ENCODE measurements around the gene P2RY12.

The P2RY12 gene

DNA sequence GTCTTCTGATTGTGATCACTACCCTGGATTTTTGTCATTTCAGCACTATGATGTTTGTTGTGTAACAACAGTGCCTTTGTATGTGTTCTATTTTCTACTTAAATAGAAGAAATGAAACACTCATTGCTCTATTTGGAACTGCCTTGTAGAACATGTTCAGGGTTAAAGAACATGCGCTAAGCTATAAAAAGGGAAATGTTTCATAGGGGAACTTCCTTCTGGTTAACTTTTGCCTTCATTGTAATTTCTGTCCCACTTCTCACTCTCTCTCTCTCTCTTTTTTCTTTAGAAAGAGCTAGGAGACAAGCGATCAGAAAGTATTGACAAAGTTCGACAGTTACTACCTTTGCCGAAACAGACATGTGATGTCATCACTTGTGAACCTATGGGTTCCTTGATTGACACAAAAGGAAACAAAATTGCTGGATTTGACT is at the start of gene P2RY12:
Gene P2RY12, minus strand, starts transcription at position 13 of the 434 bp plus-strand sequence. CDS start 45,908 bp downstream, outside the sequence.
- no peak for DNase-seq (ENCODE audit: low read depth in 2 of 2)

DNA sequence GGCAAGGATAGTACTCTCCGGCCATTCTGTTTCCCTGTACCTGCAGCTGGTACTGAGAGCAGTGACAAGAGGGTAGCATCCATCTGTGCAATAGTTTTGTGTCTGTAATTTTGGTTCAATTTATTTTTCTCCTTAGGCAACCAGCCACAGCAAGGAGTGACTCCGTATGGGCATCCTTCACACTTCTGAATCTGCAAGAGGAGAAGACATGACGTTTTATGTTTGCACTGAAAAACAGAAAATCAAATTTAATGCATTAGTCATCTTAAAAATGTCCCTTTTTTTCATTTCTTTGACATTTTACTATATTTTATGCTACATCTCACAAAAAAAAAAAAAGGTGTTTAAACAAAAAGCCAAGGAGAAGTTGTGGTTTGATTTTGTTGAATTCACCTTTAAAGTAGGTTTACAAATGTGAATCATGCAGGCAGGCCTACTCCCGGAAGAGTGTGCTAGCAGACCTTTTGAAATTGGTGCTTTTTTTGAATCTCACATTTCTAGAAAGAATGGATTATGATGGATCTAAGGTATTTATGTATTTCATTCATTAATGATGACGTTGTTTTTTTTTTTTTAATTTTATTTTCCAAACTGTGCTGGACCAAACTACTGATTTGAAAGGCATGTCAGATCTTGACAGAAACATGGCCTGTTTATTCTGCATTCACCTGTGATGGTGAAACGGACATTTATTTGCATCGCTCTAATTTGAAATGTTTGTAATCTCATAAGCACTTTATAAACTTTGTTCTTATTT is 48.2 kb upstream of the P2RY12 start:
- no peak for DNase-seq (ENCODE audit: low read depth in 2 of 2)

DNA sequence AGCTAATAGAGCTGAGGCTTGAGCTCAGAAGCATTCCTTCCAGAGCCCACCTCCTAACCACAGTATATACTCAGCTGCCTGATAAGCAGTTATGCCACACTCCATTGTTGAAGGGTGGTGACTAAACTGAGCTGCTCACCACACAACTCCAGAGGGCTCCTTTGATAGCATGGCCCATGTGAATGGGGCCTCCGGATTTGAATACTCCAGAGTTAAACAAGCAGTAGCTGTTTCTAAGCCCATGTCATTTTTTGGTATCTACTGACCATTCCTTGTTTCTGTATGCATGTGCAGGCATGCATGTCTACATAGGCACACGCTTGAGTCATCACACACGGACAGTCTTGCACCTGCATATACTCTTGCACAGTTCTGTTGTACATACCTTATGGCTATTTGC is 47.4 kb upstream of the P2RY12 start:
- DNase-seq (ENCODE audit: low read depth in 2 of 2), result no peak

DNA sequence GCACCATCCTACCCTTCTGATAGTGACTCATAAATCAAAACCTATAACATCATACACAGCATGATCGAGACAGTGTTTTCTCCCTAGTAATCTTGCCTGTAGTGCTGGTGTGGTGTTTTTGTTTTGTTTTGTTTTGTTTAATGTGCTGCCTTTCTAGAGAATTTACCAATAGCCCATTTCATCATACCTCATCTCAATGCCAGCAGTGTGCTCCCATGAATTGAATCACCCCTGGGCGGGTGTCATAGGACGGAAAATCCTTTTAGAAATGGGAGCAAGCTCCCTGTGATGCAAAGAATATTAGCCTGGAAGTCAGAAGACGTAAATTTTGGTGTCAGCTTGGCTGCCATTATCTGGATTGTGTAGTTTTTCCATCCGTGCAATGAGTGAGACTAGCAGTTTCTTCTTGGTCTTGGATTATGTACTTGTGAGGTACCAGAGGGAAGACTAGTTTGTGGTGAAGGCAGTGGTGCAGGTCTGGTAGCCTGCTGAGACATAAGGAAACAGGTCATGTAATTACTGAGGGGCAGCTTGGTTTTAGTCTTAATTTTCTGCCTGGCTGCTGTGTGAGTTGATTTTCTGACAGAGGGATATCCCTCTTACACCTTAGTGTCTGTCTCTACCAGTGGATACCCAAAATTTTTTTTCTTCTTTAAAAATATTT is 46.4 kb upstream of the P2RY12 start:
- no peak for DNase-seq (ENCODE audit: low read depth in 2 of 2)

DNA sequence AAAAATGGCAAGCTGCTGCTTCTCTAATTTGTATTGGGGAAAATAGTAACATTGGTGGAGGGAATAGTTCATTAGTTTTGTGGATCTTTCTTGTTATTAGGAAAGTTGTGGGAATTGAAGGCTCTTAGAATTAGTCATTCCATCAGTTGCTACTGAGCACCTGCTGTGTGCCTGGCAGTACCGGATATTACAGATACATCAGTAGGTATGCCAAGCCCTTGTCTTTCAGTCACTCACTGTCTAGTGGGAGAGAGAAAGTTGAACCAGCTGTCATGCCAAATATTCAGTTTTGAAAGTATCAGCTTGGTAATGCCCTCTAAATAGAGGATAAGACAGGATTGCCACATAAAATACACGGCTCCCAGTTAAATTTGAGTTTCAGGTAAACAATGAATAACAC is 43.8 kb upstream of the P2RY12 start:
- DNase-seq (ENCODE audit: low read depth in 2 of 2), result no peak

DNA sequence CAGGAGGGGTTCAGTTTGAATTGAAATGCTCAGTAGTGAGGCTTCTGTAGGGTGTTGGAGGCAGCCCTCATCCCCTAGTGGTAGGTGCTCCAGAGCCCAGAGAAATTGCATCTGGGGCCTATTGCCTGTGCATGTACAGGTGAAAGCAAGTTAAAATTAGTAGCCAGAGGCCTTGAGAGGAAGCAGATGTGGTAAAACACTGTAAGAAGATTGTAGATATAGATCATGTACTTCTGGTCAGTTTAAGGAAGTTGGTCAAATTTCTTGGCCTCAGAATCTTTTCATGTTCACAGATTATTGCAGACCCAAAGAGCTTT is 41.7 kb upstream of the P2RY12 start:
- DNase-seq (ENCODE audit: low read depth in 2 of 2), result no peak

DNA sequence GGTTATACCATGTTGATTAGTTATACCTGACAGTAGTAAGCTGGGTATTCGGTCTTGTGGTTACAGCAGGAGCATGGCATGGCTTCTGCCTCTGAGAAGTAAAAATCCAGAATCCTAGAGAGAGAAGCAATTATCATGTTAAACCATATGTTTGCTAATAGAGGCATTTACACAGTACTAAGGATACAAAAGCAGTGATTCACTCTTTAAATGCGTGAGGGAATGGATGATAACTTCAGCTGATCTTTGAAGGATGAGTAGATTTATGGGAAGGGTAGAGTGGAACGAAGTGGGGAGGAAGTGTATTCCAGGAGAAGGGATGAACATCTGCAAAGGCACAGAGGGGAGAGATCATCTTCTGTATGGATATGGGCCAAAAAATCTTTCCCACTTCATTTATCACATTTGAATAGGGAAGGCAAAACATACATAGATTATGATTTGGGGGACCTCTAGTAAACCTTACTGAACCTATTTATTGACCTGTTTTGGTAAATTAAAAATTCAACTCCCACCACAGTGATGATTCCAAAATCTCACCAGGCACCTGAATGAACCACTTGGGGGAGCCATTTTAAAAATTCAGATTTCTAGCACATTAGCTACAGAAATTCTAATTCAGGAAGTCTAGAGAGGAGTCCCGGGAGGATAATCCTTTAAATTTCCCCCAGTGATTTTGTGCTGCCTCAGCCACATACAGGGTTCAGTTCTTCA is 41.2 kb upstream of the P2RY12 start:
- DNase-seq (ENCODE audit: low read depth in 2 of 2), result no peak

DNA sequence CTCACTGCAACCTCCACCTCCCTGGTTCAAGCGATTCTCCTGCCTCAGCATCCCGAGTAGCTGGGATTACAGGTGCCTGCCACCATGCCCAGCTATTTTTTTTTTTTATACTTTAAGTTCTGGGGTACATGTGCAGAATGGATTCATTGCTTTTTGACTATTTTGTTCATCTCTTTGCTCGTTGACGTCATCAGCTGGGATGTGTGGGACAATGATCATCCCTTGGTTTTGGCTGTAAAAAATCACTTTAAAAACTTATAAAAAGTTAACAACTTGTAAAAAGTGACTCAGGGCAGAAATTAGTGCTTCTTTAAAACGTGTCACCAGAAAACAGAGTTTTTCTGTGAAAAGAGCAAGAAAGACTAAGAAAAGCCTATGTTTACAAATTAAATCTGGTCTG is 38.5 kb upstream of the P2RY12 start:
- no peak for DNase-seq (ENCODE audit: low read depth in 2 of 2)

DNA sequence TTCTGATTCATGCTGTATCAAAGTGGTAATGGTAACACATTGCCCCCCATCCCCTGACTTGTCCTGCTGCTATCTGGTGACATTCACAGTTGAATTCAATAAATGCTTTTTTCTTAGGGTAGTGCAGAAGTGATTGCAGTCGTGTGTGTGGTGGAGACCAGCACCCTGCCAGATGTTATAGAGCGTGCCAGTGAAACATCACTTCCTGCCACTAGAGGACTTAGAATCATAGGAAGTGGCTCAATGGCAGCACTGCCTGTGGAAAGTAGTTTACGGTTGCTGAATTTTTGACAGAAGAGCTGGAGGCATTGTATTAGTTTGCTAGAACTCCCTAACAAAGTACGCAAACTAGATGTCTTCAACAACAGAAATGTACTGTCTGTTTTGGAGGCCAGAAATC is 37.4 kb upstream of the P2RY12 start:
- DNase-seq (ENCODE audit: low read depth in 2 of 2), result no peak

DNA sequence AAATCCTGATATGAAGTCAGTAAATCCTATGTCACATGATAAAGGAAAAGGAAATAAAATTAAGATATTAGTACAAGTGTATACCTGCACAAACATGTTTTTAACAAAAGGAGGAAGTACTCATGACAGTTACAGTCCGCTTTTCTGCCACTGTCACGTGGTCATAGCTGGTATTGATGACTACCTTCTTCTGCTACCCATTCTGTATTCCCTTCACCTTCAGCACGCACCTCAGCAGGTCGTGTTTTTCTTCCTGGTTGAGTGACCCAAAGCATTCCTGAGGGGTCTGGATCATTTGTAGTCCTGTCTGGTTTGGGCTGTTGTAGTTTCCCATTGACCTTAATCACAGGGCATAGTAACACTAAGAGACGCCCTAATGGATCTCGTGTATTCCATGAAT is 35.3 kb upstream of the P2RY12 start:
- DNase-seq (ENCODE audit: low read depth in 2 of 2), result no peak

DNA sequence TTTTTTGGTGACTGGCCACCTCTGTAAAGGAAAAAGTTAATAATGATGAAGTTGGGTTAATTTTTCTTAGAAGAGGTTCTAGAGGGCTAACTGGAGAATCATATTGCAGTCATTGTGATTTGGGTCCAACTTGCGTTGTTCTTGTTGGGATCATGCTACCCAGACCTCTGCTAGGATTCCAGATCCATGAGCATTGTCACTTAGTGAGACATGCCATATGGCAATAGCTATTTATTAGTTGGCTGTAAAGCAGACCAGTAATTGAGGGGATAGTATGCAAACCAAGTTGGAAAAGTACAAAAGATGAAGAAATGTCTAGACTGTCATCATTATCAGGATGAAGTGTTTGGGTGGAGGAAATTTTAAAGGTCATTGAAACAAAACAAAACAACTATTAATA is 30.7 kb upstream of the P2RY12 start:
- no peak for DNase-seq (ENCODE audit: low read depth in 2 of 2)

DNA sequence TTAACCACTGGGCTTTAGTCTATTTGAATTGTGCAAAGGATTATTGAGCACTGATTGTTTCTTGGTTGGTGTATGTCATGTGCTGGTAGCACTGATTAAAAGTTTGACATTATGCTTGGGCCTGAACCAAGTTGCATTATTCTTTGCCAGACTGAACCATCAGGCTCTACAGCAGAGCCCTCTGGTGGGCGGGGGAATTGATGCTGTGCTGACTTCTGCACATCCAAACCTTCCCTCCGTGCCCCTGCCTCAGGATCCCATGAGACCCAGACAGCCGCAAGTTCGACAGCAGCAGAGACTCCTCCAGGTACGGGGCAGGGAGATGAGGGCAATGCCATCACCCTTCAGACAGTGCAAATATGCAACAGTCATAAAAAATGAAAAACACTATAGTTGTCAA is 28.4 kb upstream of the P2RY12 start:
- no peak for DNase-seq (ENCODE audit: low read depth in 2 of 2)

DNA sequence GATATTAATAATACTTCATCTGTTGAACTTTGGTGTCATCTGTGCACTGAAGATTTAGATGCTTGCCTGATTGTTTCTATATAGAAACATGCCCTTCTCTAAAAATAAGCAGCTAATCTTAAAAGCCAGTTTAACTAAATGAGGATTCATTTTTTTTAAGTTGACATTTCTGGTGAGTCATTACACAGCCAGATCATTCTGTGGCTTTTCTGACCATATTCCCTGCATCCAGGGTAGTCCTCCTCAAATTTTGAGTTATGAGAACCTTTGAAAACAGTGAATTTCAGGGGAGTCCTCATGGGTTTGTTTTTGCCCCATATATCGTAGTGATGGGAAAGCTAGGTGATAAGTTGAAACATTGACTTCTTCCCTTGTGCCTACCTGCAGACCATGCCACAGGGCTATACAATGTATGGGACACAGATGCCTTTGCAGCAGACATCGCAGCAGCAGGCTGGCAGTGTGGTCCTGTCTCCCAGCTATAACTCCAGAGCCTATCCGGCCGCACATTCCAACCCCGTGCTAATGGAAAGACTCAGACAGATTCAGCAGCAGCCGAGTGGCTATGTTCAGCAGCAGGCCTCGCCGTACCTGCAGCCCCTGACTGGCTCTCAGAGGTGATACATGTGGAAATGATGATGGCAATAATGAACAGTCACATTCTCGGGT is 26.5 kb upstream of the P2RY12 start:
- DNase-seq (ENCODE audit: low read depth in 2 of 2), result no peak

DNA sequence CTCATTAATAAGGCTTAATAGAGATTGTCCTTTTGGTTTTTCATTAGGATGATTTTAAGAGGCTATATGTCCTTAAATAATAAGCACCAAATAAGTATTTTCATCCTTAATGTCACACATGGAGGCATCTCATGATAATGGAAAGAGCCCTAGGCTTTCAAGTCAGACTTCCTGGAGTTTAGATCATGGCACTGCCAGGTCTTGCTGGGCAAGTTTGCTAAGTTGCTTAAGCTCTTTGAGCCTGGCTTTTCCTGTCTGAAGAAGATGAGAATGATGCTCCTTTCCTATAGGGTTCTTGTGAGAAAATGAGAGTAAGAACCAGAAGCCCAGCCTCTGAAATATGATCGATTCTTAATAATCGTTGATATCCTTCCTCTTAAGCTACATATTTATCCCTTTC is 23.4 kb upstream of the P2RY12 start:
- DNase-seq (ENCODE audit: low read depth in 2 of 2), result no peak

DNA sequence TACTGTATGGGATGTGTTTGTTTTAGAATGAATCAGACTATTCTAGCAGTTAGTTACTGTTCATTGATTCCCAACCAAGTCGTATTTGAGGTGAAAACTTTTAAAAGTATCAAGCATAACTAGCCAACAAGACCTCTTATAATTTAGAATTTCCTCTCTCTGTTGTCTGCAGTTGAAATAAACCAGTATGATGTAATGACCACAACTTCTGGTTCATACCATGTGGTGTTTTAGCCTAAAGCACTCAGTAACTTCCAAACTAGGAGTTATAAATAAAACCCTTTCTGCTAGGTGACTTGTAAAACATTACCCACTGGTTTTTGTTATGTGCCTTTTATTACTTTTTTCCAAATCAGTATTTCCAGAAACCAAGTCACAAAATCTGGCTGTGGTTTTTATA is 19.8 kb upstream of the P2RY12 start:
- DNase-seq (ENCODE audit: low read depth in 2 of 2), result no peak

DNA sequence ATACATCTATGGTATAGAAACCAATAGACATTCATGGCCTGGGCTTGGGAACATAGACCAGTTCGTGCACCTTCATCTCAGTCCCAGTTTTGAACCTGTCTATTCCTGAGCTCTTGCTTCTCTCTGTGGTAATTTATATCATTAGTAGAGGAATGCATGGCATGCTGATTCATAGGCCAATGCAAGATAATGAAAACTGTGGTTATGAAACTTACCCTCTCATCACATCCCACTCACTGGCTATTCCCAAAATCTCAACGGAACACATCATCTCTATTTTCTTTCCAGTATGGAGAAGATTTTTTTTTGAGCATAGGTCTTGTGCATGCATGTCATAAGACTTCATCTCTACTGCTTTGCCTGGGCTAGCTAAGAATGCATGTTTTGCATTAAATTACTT is 18.7 kb upstream of the P2RY12 start:
- DNase-seq (ENCODE audit: low read depth in 2 of 2), result no peak

DNA sequence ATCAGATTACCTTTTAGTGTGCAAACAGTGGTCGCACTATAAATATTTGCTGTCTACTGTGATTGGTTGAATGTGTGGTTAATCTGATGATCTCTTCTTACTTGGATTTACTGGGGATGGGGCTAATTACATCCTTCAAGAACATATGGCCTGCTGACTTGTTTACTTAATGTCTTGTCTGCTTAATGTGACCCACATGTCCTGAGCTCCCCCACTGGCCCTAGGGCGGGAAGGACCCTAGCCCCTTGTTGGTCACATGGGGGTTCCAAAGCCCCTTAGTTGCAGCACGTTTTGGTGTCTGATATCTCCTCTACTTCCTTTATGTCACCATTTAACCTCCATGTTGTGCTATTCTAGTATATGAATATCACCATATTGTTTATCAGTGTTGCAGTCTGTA is 17.8 kb upstream of the P2RY12 start:
- DNase-seq (ENCODE audit: low read depth in 2 of 2), result no peak

DNA sequence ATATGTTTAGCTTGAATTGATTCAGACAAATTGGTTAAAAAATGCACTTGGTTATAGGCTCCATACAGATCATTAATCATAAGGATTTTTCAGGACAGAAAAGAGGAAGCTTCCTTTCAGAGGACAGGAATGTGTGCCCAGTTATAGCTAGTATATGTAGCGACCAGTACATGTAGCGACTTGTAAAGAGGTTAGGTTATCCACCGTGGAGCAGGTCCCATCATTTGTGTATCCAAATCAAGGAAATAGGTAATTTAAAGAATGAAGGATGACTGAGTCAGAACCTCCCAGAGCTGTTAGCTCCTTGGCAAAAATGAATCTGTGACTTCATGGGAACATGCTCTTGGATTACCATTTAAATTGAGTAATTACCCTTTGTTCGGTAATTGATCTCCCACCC is 15.8 kb upstream of the P2RY12 start:
- DNase-seq (ENCODE audit: low read depth in 2 of 2), result no peak

DNA sequence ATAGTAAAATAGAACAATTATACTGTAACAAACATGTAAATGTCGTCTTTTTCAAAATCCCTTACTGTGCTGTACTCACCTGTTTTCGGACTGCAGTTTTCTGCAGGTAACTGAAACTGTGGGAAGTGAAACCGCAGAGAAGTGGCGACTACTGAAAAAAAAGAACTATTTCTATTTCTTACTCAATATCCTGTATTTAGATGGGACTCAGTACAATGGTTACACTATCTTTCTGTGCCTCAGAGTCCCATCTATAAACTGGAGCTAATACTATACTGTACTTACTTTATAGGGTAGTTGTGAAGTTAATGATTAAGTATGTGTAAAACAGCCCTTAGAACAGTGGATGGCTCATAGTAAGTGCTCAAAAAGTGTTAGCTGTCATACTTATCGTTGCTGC is 14.3 kb upstream of the P2RY12 start:
- DNase-seq (ENCODE audit: low read depth in 2 of 2), result no peak

DNA sequence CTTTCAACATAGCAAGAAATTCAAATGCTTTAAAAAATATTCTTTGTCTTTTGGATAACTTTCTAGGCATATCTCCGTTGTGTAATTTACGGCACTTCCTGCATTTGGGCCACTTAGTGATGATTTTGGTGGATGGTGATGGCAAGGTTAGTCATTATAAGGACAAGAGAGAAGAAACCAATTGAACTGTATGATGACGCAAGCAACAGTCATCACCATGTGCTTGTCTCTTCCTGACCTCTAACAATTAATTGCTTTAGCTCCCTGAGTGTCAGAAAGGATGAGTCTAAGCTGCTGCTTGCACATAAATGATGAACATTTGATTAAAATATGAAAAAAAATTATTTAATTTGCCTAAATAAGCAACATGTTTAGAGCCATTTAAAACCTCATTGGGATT is 11.3 kb upstream of the P2RY12 start:
- no peak for DNase-seq (ENCODE audit: low read depth in 2 of 2)

DNA sequence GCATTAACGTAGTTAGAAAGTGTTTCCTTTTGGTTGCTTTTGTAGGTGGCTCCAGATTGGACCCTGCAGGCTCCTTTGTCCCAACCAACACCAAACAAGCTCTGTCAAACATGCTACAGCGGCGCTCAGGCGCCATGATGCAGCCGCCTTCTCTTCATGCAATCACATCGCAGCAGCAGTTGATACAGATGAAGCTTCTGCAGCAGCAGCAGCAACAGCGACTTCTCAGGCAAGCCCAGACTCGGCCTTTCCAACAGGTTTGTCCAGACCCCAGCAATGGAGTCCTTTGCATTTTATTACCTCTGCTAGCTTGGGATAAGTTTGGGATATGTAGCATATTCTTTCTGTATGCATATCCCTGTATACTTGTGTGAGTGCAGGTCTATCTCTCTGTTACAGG is 10.1 kb upstream of the P2RY12 start:
- DNase-seq (ENCODE audit: low read depth in 2 of 2), result no peak

DNA sequence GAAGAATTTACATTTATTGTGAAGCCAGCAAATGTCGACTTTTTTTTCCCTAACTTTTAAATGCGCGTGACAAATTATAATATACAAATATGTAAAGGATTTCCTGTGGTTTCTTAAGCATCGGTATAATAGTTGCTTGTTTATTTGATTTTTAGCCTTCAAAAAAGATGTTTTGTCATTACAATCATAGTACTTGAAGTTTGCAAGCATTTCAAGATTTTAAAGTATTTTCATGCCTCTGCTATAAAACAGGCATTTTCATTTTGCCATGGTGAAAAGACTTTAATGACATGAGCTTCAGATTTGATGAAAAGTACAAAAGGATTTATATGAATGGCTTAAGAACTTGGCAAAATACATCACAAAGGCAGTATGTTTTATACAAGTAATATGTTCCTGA is 9.4 kb upstream of the P2RY12 start:
- DNase-seq (ENCODE audit: low read depth in 2 of 2), result no peak
